Measurements from ENCODE around the gene TRERF1.

TRERF1 gene

GRCh38 chr6:42391441-42391840, 60.3 kb downstream of the TRERF1 start (continued):
- TF ChIP-seq CREB5 (CRISPR knock-in tag; IDR thresholded peaks at IDR 0.05; ENCODE audit: low read depth) (no peak), ISL1 (CRISPR knock-in tag; IDR thresholded peaks at IDR 0.05) (no peak), ARNTL (CRISPR knock-in tag; IDR thresholded peaks at IDR 0.05; ENCODE audit: borderline replicate concordance, low read depth) (no peak), OSR1 (CRISPR knock-in tag; IDR thresholded peaks at IDR 0.05) (no peak), ZC3H10 (CRISPR knock-in tag; IDR thresholded peaks at IDR 0.05) (no peak), CSDC2 (CRISPR knock-in tag; IDR thresholded peaks at IDR 0.05) (no peak)

- no peak for ATAC-seq
- TF ChIP-seq ARNTL (CRISPR knock-in tag; IDR thresholded peaks at IDR 0.05; ENCODE audit: borderline replicate concordance, low read depth) (no peak), ESRRG (CRISPR knock-in tag; IDR thresholded peaks at IDR 0.05) (no peak), PPARA (CRISPR knock-in tag; IDR thresholded peaks at IDR 0.05; ENCODE audit: borderline replicate concordance) (no peak), ZFP30 (CRISPR knock-in tag; IDR thresholded peaks at IDR 0.05) (no peak)
Measured at GRCh38 chr6:42390228-42390934, 61.3 kb downstream of the TRERF1 start.

GRCh38 chr6:42389736-42390135, 62.0 kb downstream of the TRERF1 start:
- no peak for TF ChIP-seq ZNF565 (CRISPR knock-in tag; conservative IDR thresholded peaks at IDR 0.05; ENCODE audit: low read depth)
- no peak for TF ChIP-seq ZC3H10 (CRISPR knock-in tag; IDR thresholded peaks at IDR 0.05)
- no peak for TF ChIP-seq ESRRG (CRISPR knock-in tag; IDR thresholded peaks at IDR 0.05)
- no peak for TF ChIP-seq RARB (CRISPR knock-in tag; IDR thresholded peaks at IDR 0.05)
- no peak for TF ChIP-seq ZFP30 (CRISPR knock-in tag; IDR thresholded peaks at IDR 0.05)
- no peak for TF ChIP-seq ARNTL (CRISPR knock-in tag; IDR thresholded peaks at IDR 0.05; ENCODE audit: borderline replicate concordance, low read depth)
- TF ChIP-seq PATZ1 (CRISPR knock-in tag; IDR thresholded peaks at IDR 0.05; ENCODE audit: borderline replicate concordance): no peak
- TF ChIP-seq ZNF70 (CRISPR knock-in tag; IDR thresholded peaks at IDR 0.05): no peak
- no peak for TF ChIP-seq BACH2 (CRISPR knock-in tag; IDR thresholded peaks at IDR 0.05; ENCODE audit: borderline replicate concordance)
- ATAC-seq: no peak

- ATAC-seq: no peak
- no peak for TF ChIP-seq RARB (CRISPR knock-in tag; IDR thresholded peaks at IDR 0.05)
- TF ChIP-seq BACH2 (CRISPR knock-in tag; IDR thresholded peaks at IDR 0.05; ENCODE audit: borderline replicate concordance): no peak
- no peak for TF ChIP-seq CSRNP3 (CRISPR knock-in tag; IDR thresholded peaks at IDR 0.05)
- TF ChIP-seq TOX (CRISPR knock-in tag; IDR thresholded peaks at IDR 0.05; ENCODE audit: borderline replicate concordance): no peak
- no peak for TF ChIP-seq ZFP3 (CRISPR knock-in tag; IDR thresholded peaks at IDR 0.05)
- no peak for TF ChIP-seq TCF4 (CRISPR knock-in tag; IDR thresholded peaks at IDR 0.05; ENCODE audit: borderline replicate concordance)
- no peak for TF ChIP-seq PATZ1 (CRISPR knock-in tag; IDR thresholded peaks at IDR 0.05; ENCODE audit: borderline replicate concordance)
- no peak for TF ChIP-seq SNAI2 (CRISPR knock-in tag; IDR thresholded peaks at IDR 0.05)
- no peak for TF ChIP-seq POU6F1 (CRISPR knock-in tag; IDR thresholded peaks at IDR 0.05; ENCODE audit: borderline replicate concordance, low read depth)
- no peak for TF ChIP-seq ZFP30 (CRISPR knock-in tag; IDR thresholded peaks at IDR 0.05)
Measured at GRCh38 chr6:42388046-42388445, 63.7 kb downstream of the TRERF1 start.
